Muscle of leg (tissue), 11 donors: ENCODE data around the gene SH3RF2. TPM values are rescaled to one million over a fixed set of nuclear protein-coding genes. Genes with fewer than 3 reads are reported as not detected.
"Not testable (repeated sequence)": the region's sequence is repeated elsewhere in the genome, so short reads cannot be mapped to it uniquely, and the experiment has no call there.

Experiments
- DNase-seq: peaks from one replicate; pipeline ENCODE4 v3.0.0; 2013
- H3K27ac ChIP-seq: one replicate; pipeline ENCODE4 v1.5.1; 2013; ENCODE audit warnings: mild to moderate bottlenecking, low read length, control low read depth
- H3K27me3 ChIP-seq: one replicate; pipeline ENCODE4 v1.6.1; 2013; ENCODE audit warnings: low read length; ENCODE audit not compliant: control insufficient read depth, insufficient read depth
- H3K36me3 ChIP-seq: one replicate; pipeline ENCODE4 v1.6.1; 2013; ENCODE audit warnings: low read length; ENCODE audit not compliant: control insufficient read depth, insufficient read depth
- H3K4me1 ChIP-seq: one replicate; pipeline ENCODE4 v1.6.1; 2013; ENCODE audit warnings: low read length; ENCODE audit not compliant: control insufficient read depth, insufficient read depth
- H3K4me3 ChIP-seq: one replicate; pipeline ENCODE4 v1.5.1; 2013; ENCODE audit warnings: low read length, control low read depth
- H3K9me3 ChIP-seq: replicated peaks from 2 replicates; pipeline ENCODE4 v1.6.1; 2013; ENCODE audit warnings: low read depth, low read length; ENCODE audit not compliant: control insufficient read depth
- WGBS: methylation state at CpG from one replicate; pipeline ENCODE4 v1.1.5; 2013; ENCODE audit warnings: missing lambda C conversion rate; ENCODE audit not compliant: insufficient coverage; 5-methylcytosine and 5-hydroxymethylcytosine counted together
- polyA plus RNA-seq, 8 donors: library from polyadenylated mRNA; unstranded; fragments of 120-200 nt; gene quantifications; one replicate each; pipeline versions ENCODE4 v1.2.1 to v1.2.3, GENCODE V29; 2013; ENCODE audit warnings: inconsistent platforms in 1 of 8, low replicate concordance in 1 of 8; ENCODE audit not compliant: insufficient read length in 8 of 8, insufficient read depth in 1 of 8
- total RNA-seq: library from RNA; stranded (reverse); fragments of 120-200 nt; gene quantifications from one replicate; pipeline ENCODE4 v1.2.4, GENCODE V29; 2013

Gene SH3RF2
- total and polyA plus RNA-seq, 9 donors: 3.8 to 12.9 (median 8.2) TPM

DNA sequence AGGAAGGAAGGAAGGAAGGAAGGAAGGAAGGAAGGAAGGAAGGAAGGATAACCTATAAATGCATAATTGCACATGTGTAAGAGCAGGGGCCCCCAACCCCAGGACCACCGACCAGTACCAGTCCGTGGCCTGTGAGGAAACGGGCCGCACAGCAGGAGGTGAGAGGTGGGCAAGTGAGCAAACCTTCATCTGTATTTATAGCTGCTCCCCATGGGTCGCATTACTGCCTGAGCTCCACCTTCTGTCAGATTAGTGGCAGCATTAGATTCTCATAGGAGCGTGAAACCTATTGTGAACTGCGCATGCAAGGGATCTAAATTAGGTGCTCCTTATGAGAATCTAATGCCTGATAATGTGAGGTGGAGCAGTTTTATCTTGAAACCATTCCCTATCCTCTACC lies 66.1 kb downstream of the SH3RF2 start:
- Histone ChIP-seq H3K4me3 (no peak overlapping the region), H3K4me1 (no peaks in the 10 kb centered on the region), H3K36me3 (no peaks in the 10 kb centered on the region), H3K27ac (no peak overlapping the region), H3K27me3 (no peaks in the 10 kb centered on the region), H3K9me3 (no peaks in the 10 kb centered on the region)
- WGBS: 94% methylated on average over 3 of the region's 7 CpGs
- DNase-seq: no peak

- H3K9me3 ChIP-seq: no peaks in the 10 kb centered on the region
- H3K27ac ChIP-seq: no peak overlapping the region
- no peaks in the 10 kb centered on the region for H3K27me3 ChIP-seq
- no peak for DNase-seq
- H3K36me3 ChIP-seq: no peaks in the 10 kb centered on the region
- no peaks in the 10 kb centered on the region for H3K4me1 ChIP-seq
- no peak overlapping the region for H3K4me3 ChIP-seq
- WGBS: no CpG with 5 or more reads among the region's 4 CpGs
These were observed 67.5 kb downstream of the SH3RF2 start for GRCh38 chr5:146003852-146004251.

DNA sequence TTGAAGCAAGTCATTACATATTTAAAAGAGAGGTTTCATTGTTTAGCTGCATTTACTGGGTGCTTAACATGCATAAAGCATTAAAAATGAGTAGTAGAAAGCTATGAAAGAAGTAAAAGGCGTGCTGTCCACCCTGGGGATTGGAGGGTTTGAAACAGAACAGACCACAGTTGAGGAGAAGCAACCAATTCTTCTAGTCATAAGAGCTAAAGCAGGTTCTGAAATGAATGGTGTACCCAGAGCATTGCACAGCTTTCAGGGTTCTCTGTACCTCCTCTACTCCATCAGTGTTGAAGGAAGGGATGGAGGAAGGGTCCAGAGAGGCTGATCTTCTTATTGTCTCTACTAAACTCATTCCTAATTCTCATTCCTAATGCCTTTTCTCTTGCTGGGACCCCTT lies 68.9 kb downstream of the SH3RF2 start:
- DNase-seq: no peak
- WGBS: 63% methylated on average over 1 of the region's 1 CpG
- H3K36me3 ChIP-seq: no peaks in the 10 kb centered on the region

DNA sequence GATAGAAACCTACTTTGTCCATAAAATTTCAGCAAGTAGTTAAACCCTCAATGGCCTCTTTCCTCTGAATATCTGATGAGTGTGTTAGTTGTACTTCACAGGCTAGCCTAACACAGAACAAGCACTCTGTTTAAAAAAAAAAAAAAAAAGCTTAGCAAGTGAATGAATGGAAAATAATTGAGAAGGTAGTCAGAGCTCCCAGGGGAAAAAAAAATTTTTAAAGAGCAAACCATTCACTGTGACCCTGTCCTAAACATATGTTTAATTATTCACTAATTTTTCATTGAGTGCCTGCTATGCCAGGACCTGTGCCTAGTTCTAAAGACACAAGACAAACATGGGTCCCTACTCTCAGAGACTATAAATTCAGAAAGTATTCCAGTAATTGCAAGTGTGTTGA lies 69.3 kb downstream of the SH3RF2 start:
- no peak overlapping the region for H3K27ac ChIP-seq
- no peaks in the 10 kb centered on the region for H3K9me3 ChIP-seq

More for the DNA sequence above, 68.9 kb downstream of the SH3RF2 start:
- H3K4me1 ChIP-seq: no peaks in the 10 kb centered on the region
- H3K27me3 ChIP-seq: no peaks in the 10 kb centered on the region
- no peak overlapping the region for H3K4me3 ChIP-seq
- no peaks in the 10 kb centered on the region for H3K9me3 ChIP-seq
- no peak overlapping the region for H3K27ac ChIP-seq

GRCh38 chr5:146006470-146007190 lies 70.3 kb downstream of the SH3RF2 start:
- DNase-seq: peak; percentile 32
- no peaks in the 10 kb centered on the region for H3K36me3 ChIP-seq
- no peaks in the 10 kb centered on the region for H3K27me3 ChIP-seq
- no peaks in the 10 kb centered on the region for H3K4me1 ChIP-seq
- 68% methylated on average over 3 of the region's 6 CpGs for WGBS
- H3K27ac ChIP-seq: no peak overlapping the region
- H3K4me3 ChIP-seq: no peak overlapping the region
- H3K9me3 ChIP-seq: no peaks in the 10 kb centered on the region

More for the DNA sequence above, 69.3 kb downstream of the SH3RF2 start:
- no peak overlapping the region for H3K4me3 ChIP-seq
- no peaks in the 10 kb centered on the region for H3K4me1 ChIP-seq
- no peak for DNase-seq
- H3K27me3 ChIP-seq: no peaks in the 10 kb centered on the region
- H3K36me3 ChIP-seq: no peaks in the 10 kb centered on the region

DNA sequence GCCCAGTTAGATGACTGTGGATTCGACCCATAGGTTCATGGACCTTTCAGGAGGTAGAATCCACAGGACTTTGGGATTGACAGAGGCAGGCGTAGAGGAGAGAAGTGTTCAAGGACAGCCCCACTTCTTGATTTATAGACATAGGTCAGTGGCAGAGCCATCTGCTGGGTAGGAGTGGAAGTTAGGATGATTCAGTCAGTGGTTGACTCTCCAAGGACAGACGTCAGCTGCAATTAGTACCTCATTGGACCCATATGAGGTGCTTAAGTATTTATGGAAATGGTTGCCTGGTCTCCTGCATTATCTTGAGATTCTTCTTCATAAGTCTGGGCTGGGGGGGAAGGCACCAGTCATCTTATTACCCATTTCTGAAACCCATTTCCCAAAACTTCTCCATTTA lies 70.9 kb downstream of the SH3RF2 start:
- no peak for DNase-seq
- WGBS: 49% methylated on average over 3 of the region's 3 CpGs
- H3K36me3 ChIP-seq: no peaks in the 10 kb centered on the region
- H3K27ac ChIP-seq: no peak overlapping the region
- no peaks in the 10 kb centered on the region for H3K4me1 ChIP-seq
- H3K9me3 ChIP-seq: no peaks in the 10 kb centered on the region
- H3K27me3 ChIP-seq: no peaks in the 10 kb centered on the region
- no peak overlapping the region for H3K4me3 ChIP-seq

DNA sequence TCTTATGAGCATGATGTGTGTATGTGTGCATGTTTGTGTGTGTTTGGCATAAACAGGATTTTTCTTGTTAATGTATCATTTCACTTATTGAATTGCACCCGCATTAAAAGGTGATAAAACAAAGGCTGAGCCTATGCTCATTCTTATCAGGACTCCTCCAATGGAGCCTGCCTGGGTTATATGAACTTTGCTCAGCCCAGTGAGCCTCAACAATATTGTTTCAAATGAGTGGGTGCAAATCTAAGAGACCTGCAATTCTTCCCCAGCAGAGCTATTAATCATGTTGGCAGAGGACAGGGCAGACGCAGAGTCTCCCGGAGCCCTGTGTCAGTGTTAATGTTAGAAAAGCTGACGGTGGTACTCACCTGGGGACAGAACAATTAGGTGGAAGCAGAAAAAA lies 71.6 kb downstream of the SH3RF2 start:
- Histone ChIP-seq H3K36me3 (no peaks in the 10 kb centered on the region), H3K9me3 (no peaks in the 10 kb centered on the region), H3K27me3 (no peaks in the 10 kb centered on the region), H3K4me3 (no peak overlapping the region), H3K4me1 (no peaks in the 10 kb centered on the region), H3K27ac (no peak overlapping the region)
- no peak for DNase-seq
- no CpG with 5 or more reads among the region's 4 CpGs for whole genome bisulfite sequencing

GRCh38 chr5:146009020-146009419 lies 72.6 kb downstream of the SH3RF2 start:
- WGBS: no CpG with 5 or more reads among the region's 1 CpG
- Histone ChIP-seq H3K4me3 (no peak overlapping the region), H3K27ac (no peak overlapping the region), H3K4me1 (no peaks in the 10 kb centered on the region), H3K27me3 (no peaks in the 10 kb centered on the region), H3K9me3 (no peaks in the 10 kb centered on the region), H3K36me3 (no peaks in the 10 kb centered on the region)
- no peak for DNase-seq

DNA sequence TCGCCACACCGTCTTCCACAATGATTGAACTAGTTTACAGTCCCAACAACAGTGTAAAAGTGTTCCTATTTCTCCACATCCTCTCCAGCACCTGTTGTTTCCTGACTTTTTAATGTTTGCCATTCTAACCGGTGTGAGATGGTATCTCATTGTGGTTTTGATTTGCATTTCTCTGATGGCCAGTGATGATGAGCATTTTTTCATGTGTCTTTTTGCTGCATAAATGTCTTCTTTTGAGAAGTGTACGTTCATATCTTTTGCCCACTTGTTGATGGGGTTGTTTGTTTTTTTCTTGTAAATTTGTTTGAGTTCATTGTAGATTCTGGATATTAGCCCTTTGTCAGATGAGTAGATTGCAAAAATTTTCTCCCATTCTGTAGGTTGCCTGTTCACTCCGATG lies 74.1 kb downstream of the SH3RF2 start:
- not testable (repeated sequence) for H3K9me3 ChIP-seq, H3K4me1 ChIP-seq, H3K27me3 ChIP-seq, H3K27ac ChIP-seq, H3K36me3 ChIP-seq, H3K4me3 ChIP-seq, DNase-seq
- WGBS: no CpG with 5 or more reads among the region's 5 CpGs

DNA sequence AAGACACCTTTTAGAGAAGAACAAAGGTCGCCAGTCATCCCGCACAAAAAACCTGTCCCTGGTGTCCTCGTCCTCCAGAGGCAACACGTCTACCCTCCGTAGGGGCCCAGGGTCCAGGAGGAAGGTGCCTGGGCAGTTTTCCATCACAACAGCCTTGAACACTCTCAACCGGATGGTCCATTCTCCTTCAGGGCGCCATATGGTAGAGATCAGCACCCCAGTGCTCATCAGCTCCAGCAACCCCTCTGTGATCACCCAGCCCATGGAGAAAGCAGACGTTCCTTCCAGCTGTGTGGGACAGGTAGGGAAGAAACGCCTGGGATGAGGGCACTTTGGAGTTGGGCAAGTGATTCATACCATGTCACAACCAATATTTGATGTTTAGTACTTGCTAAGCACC lies 77.4 kb downstream of the SH3RF2 start:
- Histone ChIP-seq H3K36me3 (no peaks in the 10 kb centered on the region), H3K4me3 (no peak overlapping the region), H3K4me1 (no peaks in the 10 kb centered on the region), H3K9me3 (no peaks in the 10 kb centered on the region), H3K27ac (no peak overlapping the region), H3K27me3 (no peaks in the 10 kb centered on the region)
- DNase-seq: no peak
- WGBS: 80% methylated on average over 7 of the region's 9 CpGs

DNA sequence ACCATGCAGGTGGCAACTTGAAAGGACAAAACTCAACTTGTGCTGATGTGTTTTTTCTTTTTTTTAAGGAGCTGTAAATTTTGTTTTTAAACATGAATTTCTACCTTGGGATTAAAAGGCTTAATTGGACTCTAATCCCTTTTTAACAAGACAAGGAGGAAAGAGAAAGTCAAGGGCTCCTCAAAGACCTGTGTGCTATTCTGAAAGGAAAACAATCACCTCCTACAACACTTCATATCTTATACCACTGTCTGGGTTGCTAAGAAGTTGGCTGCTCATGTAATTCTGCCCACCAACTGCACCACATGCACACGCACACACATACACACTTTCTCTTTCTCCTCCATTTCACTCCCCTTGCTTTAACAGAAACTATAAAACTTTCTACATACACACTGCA lies 78.6 kb downstream of the SH3RF2 start:
- no peak for DNase-seq
- H3K27me3 ChIP-seq: no peaks in the 10 kb centered on the region
- no peak overlapping the region for H3K27ac ChIP-seq
- H3K9me3 ChIP-seq: no peaks in the 10 kb centered on the region
- H3K36me3 ChIP-seq: no peaks in the 10 kb centered on the region
- no peak overlapping the region for H3K4me3 ChIP-seq
- no peaks in the 10 kb centered on the region for H3K4me1 ChIP-seq
- WGBS: 83% methylated on average over 1 of the region's 1 CpG
